Midbrain (tissue), 1 donor: Measurements from ENCODE around the gene GARIN5A.
A peak's percentile ranks its signal among the peaks of the same experiment; 100 is the strongest.

Experiments used
- DNase-seq: peaks from one replicate; lab custom pipeline; 2025; lab: John Stamatoyannopoulos, UW

The GARIN5A gene

DNA sequence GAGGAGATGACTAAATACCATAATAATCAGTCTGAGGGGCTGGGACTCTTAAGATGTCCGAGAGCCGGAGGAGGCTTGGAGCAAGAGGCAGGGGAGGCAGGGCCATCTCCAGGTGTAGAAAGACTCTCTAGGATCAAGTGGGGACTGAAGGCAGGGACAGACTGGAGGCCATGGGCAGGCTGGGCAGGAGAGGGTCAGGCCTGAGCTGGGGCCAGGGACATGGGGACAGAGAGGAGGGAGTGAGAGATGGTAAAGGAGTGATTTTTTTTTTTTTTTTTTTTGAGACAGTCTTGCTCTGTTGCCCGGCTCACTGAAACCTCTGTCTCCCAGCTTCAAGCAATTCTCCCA, 32.2 kb upstream of the GARIN5A start:
- DNase-seq: no peak

GRCh38 chr19:50507376-50507775, 30.7 kb upstream of the GARIN5A start:
- no peak for DNase-seq

GRCh38 chr19:50506700-50507099, 30.1 kb upstream of the GARIN5A start:
- no peak for DNase-seq

DNA sequence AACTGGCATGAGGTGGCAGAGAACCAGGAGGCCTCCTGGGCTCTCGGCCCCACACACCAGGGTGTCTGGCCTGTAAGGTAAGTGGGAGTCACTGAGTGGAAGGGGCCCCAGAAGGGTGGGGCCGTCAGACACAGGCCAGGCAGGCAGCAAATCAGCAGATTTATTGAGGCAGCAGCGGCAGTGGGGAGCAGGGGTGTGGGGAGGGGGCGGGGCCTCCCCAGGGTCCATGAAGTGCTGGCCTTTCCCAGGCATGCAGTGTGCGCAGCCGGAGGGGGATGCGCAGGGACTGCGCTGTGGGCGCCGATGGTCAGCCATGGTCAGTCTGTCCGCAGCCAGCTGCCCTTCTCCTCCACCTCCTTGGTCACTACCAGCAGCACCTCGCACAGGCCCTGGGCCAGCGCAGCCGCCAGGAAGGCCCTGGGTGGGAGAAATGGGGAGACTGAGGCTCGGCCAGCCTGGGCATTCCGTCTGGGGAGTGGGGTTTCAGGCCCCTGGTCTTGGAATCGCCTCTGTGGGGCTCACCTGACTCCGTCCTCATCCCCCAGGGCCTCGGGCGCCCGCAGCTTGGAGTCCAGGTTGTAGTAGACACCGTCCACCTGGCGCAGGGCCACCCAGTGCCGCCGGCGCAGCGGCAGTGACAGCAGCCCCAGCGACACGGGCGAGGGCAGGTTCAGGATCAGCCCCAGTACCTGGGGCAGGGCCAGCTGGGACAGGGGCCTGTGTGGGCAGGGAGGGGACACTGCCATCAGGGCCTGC, 29.4 kb upstream of the GARIN5A start:
- no peak for DNase-seq

DNA sequence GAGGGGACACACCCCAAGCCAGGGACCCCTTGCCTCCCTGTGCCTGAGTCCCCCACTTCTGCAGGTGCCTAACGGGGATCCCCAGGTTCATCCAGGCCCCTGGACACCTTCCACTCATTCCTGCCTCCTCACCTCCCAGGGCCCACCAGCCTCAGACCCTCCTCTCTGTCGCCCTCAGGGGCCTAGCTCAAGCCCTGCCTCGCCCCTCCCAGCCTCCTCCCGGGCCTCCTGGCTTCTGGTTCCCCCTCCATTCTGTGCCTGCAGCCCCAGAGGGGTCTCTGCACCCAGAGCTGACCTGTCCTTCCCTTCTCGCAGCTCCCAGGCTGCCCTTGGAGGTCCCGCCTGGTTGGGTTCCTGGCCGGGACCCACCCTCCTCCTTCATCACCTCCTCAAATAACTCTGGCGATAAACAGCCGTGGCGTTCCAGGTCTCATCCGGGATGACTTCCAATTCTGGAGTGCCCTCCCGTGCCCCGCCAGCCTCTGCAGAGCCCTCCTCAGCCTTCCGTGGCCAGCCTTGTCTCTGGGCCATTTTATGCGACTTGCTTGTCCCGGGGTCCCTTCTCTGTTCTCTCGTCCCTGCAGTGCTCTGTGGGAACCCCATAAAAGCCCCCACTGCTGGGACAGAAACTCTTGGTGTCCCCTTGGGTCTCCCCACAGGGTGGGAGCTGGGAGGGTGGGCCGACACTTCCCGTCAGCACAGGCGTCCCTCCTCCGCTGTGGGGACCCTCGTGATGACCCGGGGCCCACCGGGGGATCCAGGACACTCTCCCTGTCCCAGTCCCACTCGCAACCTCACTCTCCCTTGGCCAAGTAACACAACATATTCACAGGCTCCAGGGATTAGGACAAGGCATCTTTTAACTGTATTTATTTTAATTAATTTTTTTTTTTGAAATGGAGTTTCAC, 25.2 kb upstream of the GARIN5A start:
- no peak for DNase-seq

GRCh38 chr19:50501186-50501567, 24.5 kb upstream of the GARIN5A start:
- DNase-seq: no peak

- no peak for DNase-seq
These were observed 24.1 kb upstream of the GARIN5A start for GRCh38 chr19:50500753-50501151.

DNA sequence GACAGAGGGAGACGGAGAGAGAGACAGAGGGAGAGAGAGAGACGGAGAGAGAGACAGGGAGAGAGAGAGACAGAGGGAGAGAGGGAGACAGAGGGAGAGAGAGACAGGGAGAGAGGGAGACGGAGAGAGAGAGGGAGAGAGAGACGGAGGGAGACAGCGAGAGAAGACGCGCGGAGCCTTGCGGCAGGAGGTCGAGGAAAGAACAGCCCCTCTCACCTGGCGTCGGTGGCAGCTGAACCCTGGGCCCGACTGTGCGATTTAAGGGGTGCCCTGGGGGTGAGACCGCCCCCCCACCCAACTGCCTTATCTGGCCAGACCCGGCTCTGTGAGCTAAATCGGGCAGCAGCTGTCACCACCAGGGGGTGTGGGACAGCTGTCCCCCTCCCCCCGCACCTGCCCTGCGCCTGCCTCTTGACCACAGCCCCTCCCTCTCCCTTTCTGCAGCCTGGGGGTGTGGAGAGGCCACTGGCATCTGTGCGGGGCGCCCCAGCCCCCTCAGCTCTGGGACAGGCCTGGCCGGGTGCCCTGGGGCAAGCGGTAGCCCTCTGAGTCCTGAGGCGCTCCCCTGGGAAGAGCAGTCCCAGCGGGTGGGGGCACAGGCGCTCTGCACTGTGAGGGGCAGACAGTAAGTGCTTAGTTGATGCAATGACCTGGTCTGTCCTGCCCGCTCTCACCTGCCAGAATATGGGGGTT, 23.6 kb upstream of the GARIN5A start:
- peak; percentile 39 for DNase-seq

GRCh38 chr19:50498219-50499056, 21.8 kb upstream of the GARIN5A start:
- DNase-seq: no peak

GRCh38 chr19:50497022-50497405, 20.4 kb upstream of the GARIN5A start:
- no peak for DNase-seq

GRCh38 chr19:50496189-50497021, 19.8 kb upstream of the GARIN5A start:
- DNase-seq: peak; percentile 95

DNA sequence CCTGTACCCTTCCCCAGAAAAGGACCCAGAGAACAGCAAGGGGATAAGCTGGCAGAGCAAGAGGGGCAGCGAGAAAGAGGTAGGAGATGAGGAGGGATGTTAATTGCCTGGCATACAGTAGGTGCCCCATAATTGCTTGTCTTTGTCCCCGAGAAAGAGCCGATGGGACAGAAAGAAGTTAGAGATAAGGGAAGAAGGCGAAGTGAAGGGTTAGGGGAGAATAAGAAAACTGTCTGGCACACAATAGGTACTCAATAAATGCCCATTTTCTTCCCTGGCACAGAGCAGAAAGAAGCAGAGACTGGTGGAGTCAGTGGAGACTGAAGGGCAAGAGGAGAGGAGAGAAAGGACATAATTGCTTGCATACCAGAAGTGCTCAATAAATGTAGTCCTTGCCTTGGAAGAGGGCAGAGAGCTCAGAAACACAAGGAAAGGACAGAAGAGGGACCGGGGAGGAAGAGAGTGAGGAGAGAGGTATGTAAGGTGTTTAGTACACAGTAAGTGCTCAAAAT, 18.4 kb upstream of the GARIN5A start:
- no peak for DNase-seq

DNA sequence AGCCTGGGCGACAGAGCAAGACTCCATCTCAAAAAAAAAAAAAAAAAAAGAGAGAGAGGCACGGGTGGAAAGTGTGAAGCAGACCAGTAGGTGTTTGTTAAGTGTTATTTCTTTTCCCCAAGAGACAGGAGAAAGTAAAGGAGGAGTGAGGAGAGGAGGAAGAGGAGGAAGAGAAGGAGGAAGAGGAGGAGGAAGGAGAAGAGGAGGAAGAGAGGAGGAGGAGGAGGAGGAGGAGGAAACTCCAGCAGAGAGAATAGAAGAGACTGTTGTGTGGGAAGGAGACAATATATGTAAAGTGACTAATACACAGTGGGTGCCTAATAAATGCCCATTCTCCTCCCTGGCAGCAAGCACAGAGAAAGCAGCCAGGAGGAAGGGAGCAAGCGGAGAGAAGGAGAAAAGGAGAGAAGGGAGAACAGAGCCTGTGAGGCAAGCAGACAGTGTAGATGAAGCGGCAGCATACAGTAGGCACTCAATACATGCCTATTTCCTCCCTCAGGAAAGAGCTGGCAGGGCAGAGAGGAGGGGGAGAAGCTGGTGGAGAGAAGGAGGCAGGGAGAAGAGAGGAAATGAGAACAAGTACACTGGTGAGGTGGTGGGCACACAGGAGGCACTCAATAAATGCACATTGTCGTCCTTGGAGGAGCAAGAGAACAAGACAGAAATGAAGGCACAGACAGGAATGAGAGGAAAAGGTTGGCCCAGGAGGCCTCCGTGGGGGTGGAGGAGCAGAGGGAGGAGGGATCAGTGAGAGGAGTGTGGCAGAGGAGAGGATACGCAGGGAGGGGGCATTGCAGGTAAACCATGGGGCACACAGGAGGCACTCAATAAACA, 17.8 kb upstream of the GARIN5A start:
- DNase-seq: no peak

DNA sequence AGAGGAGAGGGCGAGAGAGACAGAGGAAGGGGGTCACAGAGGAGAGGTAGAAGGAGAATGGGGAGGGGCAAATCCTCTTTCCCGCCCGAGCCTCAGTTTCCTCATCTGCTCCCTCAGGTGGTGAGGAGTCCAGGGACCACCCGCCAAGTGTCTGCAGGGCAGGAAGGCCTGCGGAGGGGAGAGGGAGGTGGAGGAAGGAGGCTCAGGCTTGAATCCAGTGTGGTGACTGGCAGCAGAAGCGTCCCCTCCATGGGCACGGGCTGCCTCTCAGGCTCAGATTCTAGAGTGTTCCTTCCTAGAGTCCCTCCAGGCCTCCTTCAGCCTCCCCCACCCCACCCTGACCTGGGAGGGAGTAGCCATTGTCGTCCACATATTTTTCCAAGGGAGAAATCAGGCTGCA, 16.5 kb upstream of the GARIN5A start:
- DNase-seq: no peak

- DNase-seq: no peak
These were observed 15.8 kb upstream of the GARIN5A start for GRCh38 chr19:50492303-50493052.

- no peak for DNase-seq
These were observed 14.4 kb upstream of the GARIN5A start for GRCh38 chr19:50490991-50491472.

DNA sequence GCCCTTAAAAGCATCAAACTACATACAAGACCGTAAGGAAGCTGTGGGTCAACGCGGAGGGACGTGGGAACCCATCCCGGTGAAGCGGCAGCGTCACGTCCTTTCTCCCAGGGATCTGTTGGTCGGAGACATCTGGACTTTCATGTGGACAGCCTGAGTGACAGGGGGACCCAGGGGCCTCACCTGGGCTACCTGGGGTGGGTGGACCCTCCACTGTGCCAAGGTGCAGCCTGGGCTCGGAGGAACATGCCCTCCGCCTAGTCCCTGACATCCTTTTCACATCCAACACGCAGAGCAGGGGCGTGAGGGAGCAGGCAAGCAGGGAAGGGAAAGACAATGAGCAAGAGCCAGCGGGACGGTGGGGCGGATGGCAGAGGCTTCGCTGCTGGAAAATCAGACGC, 13.8 kb upstream of the GARIN5A start:
- DNase-seq: no peak

GRCh38 chr19:50489461-50490011, 12.9 kb upstream of the GARIN5A start:
- no peak for DNase-seq
